ENCODE measurements around the gene ZNF761.
"Not testable (repeated sequence)": the region's sequence is repeated elsewhere in the genome, so short reads cannot be mapped to it uniquely, and the experiment has no call there.

GRCh38 chr19:53420520-53421315, 11.1 kb upstream of the ZNF761 start:
- TF ChIP-seq POLR2A (IDR thresholded peaks at IDR 0.05; ENCODE audit: low read depth, low read length); POLR2AphosphoS5 (IDR thresholded peaks at IDR 0.05; ENCODE audit: low read depth, low read length); TAF1 (IDR thresholded peaks at IDR 0.05; ENCODE audit: borderline replicate concordance, low read depth, low read length): not testable (repeated sequence)
